Measurements from ENCODE around the gene DHX9.

GRCh38 chr1:182833271-182833670 is 5.9 kb upstream of the DHX9 start:
- TF ChIP-seq FOSL1 (IDR thresholded peaks at IDR 0.05; ENCODE audit: low read depth) (no peak), EZH2phosphoT487 (IDR thresholded peaks at IDR 0.05; ENCODE audit: borderline replicate concordance) (no peak)

Measured in HCT116 (cell line).